Adrenal gland (tissue), 12 donors: Measurements from ENCODE around the gene SEPTIN12. TPM values are rescaled to one million over a fixed set of nuclear protein-coding genes. Genes with fewer than 3 reads are reported as not detected.

Experiments used
- DNase-seq, 7 donors: peaks; one replicate each; pipeline ENCODE4 v3.0.0-alpha.2; 2019 to 2020
- H3K27ac ChIP-seq, 5 donors: fragments of 200-600 bp; sonication (generic) in 4 of 5; 1 replicate in 3 of 5; 2 replicates in 2 of 5; pipeline versions ENCODE4 v1.5.1 to v1.8.0; 2016 to 2020; ENCODE audit warnings: mild to moderate bottlenecking in 1 of 5
- H3K27me3 ChIP-seq: fragments of 200-600 bp; 2 replicates; pipeline ENCODE4 v1.8.0; 2021
- H3K36me3 ChIP-seq, 2 donors: fragments of 200-600 bp; replicated peaks in 1 of 2; 1 replicate in 1 of 2; 2 replicates in 1 of 2; pipeline versions ENCODE4 v1.5.1 to v1.8.0; 2018 to 2022
- H3K4me1 ChIP-seq, 2 donors: fragments of 200-600 bp; replicated peaks in 1 of 2; 1 replicate in 1 of 2; 2 replicates in 1 of 2; pipeline versions ENCODE4 v1.5.1 to v1.8.0; 2018 to 2021
- H3K4me3 ChIP-seq, 4 donors: fragments of 200-600 bp; sonication (generic) in 3 of 4; one replicate each; pipeline ENCODE4 v1.5.1; 2016 to 2018
- H3K9me3 ChIP-seq, 3 donors: fragments of 200-600 bp; sonication (generic) in 1 of 3; replicated peaks in 1 of 3; 1 replicate in 2 of 3; 2 replicates in 1 of 3; pipeline versions ENCODE4 v1.5.1 to v1.8.0; 2016 to 2021
- CTCF ChIP-seq, 6 experiments: fragments of 450-650 bp in 4 of 6; fragments of 200-600 bp in 2 of 6; sonication (generic) in 1 of 6; IDR thresholded peaks; 1 replicate in 5 of 6; 2 replicates in 1 of 6; pipeline versions ENCODE4 v1.5.1 to v1.8.0; 2016 to 2021; ENCODE audit warnings: antibody characterized with exemption in 6 of 6, mild to moderate bottlenecking in 2 of 6, moderate library complexity in 1 of 6
- POLR2A ChIP-seq, 2 donors: fragments of 450-650 bp; IDR thresholded peaks; one replicate each; pipeline ENCODE4 v1.6.1; 2017; ENCODE audit warnings: antibody characterized with exemption in 2 of 2, mild to moderate bottlenecking in 2 of 2, moderate library complexity in 1 of 2
- WGBS, 4 donors: extraction: QIAGEN DNeasy Blood & Tissue Kit in 2 of 4; methylation state at CpG; one replicate each; pipeline versions ENCODE4 v1.1.5 to v1.1.7; 2013 to 2017; 5-methylcytosine and 5-hydroxymethylcytosine counted together
- intact Hi-C, 2 donors: fragments of 100-400 bp; cut with DNase I; formaldehyde crosslinking; loops; one replicate each; pipeline versions ENCODE4 v1.14.1 to v1.15.0; 2022 to 2023
- polyA plus RNA-seq, 3 donors: library from polyadenylated mRNA; stranded (reverse); fragments of 200-250 nt in 2 of 3; fragments of 350-450 nt in 1 of 3; fragmentation: Illumina TruSeq in 1 of 3; extraction: RNeasy Lipid Tissue Mini Kit (QIAGEN cat#74804) in 1 of 3; gene quantifications; one replicate each; pipeline ENCODE4 v1.2.3, GENCODE V29; 2013 to 2014
- total RNA-seq, 9 donors: library from RNA; depleted of rRNA in 4 of 9; stranded (reverse); fragments of >200 nt in 4 of 9; fragments of 120-200 nt in 1 of 9; fragmentation: NEBNext Ultra II Directional in 1 of 9; extraction: Animal tissue kit (Norgen Biotek cat#: 25700) in 1 of 9; gene quantifications; one replicate each; pipeline versions ENCODE4 v1.1.0 to v1.2.4, GENCODE V29; 2013 to 2023
- donor health status: healthy with polysubstance abuse.
- donor health status: Bipolar disorder and iron deficiency.
- donor health status: DM: yes; HTN: yes; CAD: no.
- donor health status: DM: no; HTN: no; CAD: no.
- donor health status: DM: no; HTN: no; CAD: no.
- donor health status: DM: yes; HTN: yes; CAD: no.

Gene SEPTIN12
- total and polyA plus RNA-seq, 12 donors = 1.1 TPM; not detected in 11

- TF ChIP-seq CTCF (IDR thresholded peaks at IDR 0.05) (no peak), POLR2A (IDR thresholded peaks at IDR 0.05) (no peak)
- WGBS, 4 donors = 90 to 93% (median 93%) methylated on average over 12 to 16 of the region's 16 CpGs; no CpG with 5 or more reads in 1 of the 4 donors
- intact Hi-C loops = no loop called here
Measured at GRCh38 chr16:4798456-4798855, 10.3 kb upstream of the SEPTIN12 start.

DNA sequence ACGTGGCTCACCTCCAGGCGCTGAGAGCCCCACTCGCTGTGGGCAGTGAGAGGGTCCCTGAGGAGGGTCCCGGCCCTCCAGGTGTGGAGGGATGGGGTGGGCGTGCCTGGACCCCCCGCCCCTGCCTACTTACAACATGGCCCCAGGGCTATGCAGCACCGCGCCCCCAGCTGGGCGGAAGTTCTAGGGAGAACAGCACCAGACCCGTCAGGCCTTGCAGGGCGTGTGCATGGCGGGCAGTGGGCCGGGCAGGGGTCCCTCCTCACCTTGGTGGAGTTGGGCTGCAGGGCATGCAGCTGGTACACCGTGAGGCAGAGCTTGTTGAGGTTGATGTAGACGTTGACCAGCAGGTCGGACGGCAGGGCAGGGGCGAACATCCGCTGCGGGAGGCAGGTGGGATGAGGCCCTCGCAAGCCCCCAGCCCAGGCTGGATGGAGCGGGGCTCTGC, 9.7 kb upstream of the SEPTIN12 start:
- Histone ChIP-seq H3K27me3 (no peaks in the 10 kb centered on the region), H3K27ac (no peak overlapping the region), H3K36me3 (peaks cover 0 to 33% of the 10 kb centered on the region in 2 donors), H3K4me3 (no peak overlapping the region), H3K9me3 (no peaks in the 10 kb centered on the region), H3K4me1 (peaks cover 20 to 21% of the 10 kb centered on the region in 2 donors)
- intact Hi-C loops = no loop called here
- WGBS, 4 donors = 85 to 87% (median 85%) methylated on average over 17 to 22 of the region's 22 CpGs
- DNase-seq = no peak
- no peak for TF ChIP-seq POLR2A (IDR thresholded peaks at IDR 0.05)

More at GRCh38 chr16:4798456-4798855, 10.3 kb upstream of the SEPTIN12 start:
- no peak for DNase-seq
- Histone ChIP-seq H3K27me3 (no peaks in the 10 kb centered on the region), H3K36me3 (peaks cover 0 to 33% of the 10 kb centered on the region in 2 donors), H3K27ac (no peak overlapping the region), H3K4me1 (peaks cover 20 to 25% of the 10 kb centered on the region in 2 donors), H3K4me3 (no peak overlapping the region), H3K9me3 (no peaks in the 10 kb centered on the region)

- DNase-seq = no peak
- no peaks in the 10 kb centered on the region for H3K27me3 ChIP-seq
- H3K4me3 ChIP-seq = no peak overlapping the region
- H3K4me1 ChIP-seq = peaks cover 20 to 21% of the 10 kb centered on the region in 2 donors
- H3K36me3 ChIP-seq = peaks cover 0 to 33% of the 10 kb centered on the region in 2 donors
- TF ChIP-seq CTCF (IDR thresholded peaks at IDR 0.05) = no peak
- TF ChIP-seq POLR2A (IDR thresholded peaks at IDR 0.05) = no peak
- H3K9me3 ChIP-seq = no peaks in the 10 kb centered on the region
- 74 to 85% (median 78%) methylated on average over 14 to 21 of the region's 21 CpGs for WGBS, 4 donors
- H3K27ac ChIP-seq = no peak overlapping the region
- intact Hi-C loops = no loop called here
Measured at GRCh38 chr16:4796982-4797804, 9.0 kb upstream of the SEPTIN12 start.

- no peak for TF ChIP-seq CTCF (IDR thresholded peaks at IDR 0.05)
- TF ChIP-seq POLR2A (IDR thresholded peaks at IDR 0.05) = no peak
- no peak overlapping the region for H3K27ac ChIP-seq
- H3K4me3 ChIP-seq = no peak overlapping the region
- no peaks in the 10 kb centered on the region for H3K27me3 ChIP-seq
- DNase-seq = no peak
- intact Hi-C loops = no loop called here
- WGBS, 4 donors = 91 to 97% (median 92%) methylated on average over 16 to 30 of the region's 30 CpGs
- H3K36me3 ChIP-seq = peaks cover 0 to 33% of the 10 kb centered on the region in 2 donors
- peaks cover 11 to 12% of the 10 kb centered on the region in 2 donors for H3K4me1 ChIP-seq
- no peaks in the 10 kb centered on the region for H3K9me3 ChIP-seq
Measured at GRCh38 chr16:4795828-4796572, 7.9 kb upstream of the SEPTIN12 start.
